HG03039 (cell line): ENCODE results near the gene DMWD.
A peak's percentile ranks its signal among the peaks of the same experiment; 100 is the strongest.

Source experiments
- ATAC-seq: cut with Tn5 transposase; IDR thresholded peaks from one replicate; pipeline ENCODE4 v1.9.1; 2021; ENCODE audit warnings: mild to moderate bottlenecking, moderate library complexity; ENCODE audit not compliant: unreplicated experiment

DMWD gene

GRCh38 chr19:45789035-45789786 lies 3.4 kb downstream of the DMWD start:
- no peak for ATAC-seq

GRCh38 chr19:45786533-45786894 lies 6.1 kb downstream of the DMWD start:
- no peak for ATAC-seq

DNA sequence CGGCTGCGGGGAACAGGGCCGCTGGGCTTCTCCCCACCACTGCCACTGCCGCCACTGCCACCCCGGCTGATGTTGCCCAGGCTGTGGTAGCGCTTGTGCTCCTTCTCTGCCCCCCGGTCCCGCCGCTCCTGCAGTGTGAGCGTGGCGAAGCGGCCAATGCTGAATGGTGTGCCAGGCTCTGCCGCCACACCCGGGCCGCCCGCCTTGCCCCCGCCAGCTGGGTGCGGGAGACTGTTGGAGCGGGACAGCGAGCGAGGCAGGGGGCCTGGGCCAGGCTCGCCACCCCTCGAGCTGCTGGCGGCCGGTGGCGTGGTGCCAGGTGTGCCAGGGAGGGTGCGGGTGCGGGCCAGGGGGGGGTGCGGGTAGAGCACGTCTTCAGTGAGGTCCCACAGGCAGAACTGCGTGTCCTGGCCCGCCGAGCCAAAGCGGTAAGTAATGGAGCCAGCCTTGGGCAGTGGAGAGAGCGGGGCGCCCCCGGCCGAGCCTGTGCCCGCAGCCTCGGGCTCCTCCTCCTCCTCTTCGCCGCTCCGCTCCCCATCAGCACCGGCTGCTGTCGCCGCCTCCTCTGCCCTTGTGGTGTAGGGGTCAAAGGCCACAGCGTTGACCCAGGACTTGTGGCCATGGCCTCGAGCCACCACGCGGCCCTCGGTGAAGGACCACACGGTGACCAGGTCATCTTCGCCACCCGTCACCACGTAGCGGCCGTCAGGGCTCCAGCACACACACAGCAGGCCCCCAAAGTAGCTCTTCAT lies 6.7 kb downstream of the DMWD start:
- no peak for ATAC-seq

GRCh38 chr19:45785097-45785496 lies 7.5 kb downstream of the DMWD start:
- ATAC-seq, result no peak

- no peak for ATAC-seq
These were observed 8.5 kb downstream of the DMWD start for GRCh38 chr19:45784096-45784495.

- no peak for ATAC-seq
These were observed 9.5 kb downstream of the DMWD start for GRCh38 chr19:45782820-45783785.

- ATAC-seq, result no peak
These were observed 10.4 kb downstream of the DMWD start, which contains the start of gene DMPK for GRCh38 chr19:45782162-45782691. Gene DMPK (minus strand): TSS chr19:45782490. CDS start chr19:45782352, 138 bp downstream.

DNA sequence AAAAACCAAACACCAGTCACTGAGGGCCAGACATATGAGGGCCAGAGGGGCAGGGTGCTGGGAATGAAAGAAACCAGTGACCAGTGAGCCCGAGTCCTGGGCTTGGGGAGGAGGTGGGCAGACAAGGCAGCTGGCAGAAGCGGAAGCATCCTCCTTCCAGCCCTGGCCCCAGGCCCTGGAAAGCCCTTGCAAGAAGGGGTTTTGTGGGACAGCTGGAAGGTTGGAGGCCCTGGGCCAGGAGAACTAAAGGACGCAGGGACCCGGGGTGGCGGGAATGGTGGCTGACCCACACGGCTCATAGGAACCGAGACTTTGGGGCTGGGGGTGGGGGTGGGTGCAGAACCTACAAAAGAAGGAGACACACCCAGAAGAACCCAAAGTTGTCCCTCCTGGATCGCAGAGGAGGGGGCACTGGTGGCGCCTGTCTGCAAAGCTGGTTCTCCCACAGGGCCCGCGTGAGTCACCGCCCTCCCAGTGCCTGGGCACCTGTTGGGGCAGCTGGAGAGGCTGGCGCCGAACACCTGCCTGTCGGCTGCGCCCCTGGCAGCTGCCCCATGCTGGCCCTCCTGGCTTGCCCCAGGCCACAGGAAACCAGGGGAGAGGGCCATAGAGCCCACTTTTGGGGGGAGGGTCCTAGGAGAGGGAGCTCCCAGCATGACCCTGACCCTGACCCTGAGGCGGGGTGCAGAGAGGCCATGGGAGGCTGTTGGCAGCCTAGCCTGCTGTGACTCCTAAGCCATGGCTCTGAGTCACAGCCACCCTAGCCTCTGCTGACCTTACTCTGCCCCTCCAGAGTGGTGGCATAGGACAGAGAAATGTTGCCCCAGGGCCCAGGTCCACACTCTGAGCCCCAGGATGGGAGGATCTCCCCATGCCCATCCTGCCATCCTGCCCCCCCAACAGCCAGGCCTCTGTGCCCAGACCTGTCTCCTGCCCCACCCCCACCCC lies 11.2 kb downstream of the DMWD start:
- no peak for ATAC-seq

DNA sequence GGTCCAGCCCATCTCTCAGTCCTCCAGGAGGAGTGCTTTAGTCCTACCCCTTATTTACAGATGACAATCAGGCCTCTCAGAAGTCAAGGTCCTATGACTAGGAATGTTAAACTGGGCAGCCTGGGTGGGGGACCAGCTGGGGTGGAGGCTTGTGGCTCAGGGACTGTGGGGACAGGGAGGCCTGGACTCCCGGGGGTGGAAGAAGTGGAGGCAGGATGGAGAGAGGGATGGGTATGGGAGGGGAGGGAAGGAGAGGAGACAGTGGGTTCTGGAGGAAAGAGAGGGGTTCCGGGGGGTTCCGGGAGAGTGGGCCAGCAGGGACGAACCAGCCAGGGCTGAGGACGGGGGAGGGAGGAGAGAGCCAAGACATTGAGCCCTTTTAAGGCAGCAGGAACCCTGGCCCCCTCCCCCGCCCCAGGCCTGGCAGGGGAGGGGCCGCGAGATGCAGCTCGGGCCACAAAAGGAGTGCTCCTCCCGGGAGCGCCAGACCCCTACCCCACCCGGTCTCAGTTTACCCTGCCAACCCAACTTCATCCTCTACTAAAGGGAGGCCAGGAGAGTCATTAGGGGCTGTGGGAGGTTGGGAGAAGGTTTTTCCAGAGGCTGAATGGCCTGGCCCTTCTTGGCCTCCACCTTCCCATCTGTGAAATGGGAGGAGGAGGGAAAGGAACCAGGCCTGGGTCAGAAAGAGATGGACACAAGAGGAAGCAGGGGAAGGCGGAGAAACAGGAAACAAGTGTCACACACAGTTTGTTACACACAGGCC lies 12.0 kb downstream of the DMWD start:
- ATAC-seq, result no peak

- ATAC-seq, result no peak
These were observed 12.5 kb downstream of the DMWD start for GRCh38 chr19:45780146-45780447.

DNA sequence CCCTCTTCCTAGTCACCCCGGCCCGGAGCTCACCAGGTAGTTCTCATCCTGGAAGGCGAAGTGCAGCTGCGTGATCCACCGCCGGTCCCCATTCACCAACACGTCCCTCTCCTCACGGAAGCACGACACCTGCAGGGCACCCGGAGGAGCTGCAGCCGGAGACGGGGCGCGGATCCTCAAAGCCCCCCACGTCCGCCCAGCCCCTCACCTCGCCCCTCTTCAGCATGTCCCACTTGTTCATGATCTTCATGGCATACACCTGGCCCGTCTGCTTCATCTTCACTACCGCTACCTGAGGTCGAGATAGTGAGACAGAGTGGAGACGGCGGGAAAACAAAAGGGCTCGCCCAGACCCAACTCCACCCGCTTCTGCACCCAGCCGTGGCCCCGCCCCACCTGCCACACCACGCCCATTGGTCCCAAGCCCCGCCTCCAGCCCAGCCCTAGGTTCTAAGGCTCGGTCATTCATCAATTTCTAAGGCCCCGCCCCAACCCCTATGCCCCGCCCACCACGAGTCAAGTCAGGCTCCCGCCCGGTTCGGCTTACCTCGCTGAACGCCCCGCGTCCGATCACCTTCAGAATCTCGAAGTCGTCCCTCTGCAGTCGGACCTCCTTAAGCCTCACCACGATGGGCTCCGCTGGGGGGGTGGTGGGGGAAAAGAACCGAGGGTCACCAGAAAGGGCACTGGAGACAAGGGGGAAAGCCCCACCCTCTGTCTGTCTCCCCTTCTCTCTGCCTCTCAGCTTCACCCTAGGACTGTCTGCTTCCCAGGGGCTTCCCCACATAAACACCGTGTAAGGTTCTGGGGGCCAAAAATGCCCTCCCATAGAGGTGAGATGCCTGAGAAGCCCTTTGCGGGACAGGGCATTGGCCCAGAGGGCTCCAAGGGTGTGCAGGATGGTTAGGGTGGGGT lies 13.2 kb downstream of the DMWD start:
- peak; percentile 57 for ATAC-seq

GRCh38 chr19:45778010-45778661 lies 14.5 kb downstream of the DMWD start:
- no peak for ATAC-seq

- no peak for ATAC-seq
These were observed 15.2 kb downstream of the DMWD start for GRCh38 chr19:45777395-45777961.

- ATAC-seq, result no peak
These were observed 17.9 kb downstream of the DMWD start for GRCh38 chr19:45774765-45775164.

DNA sequence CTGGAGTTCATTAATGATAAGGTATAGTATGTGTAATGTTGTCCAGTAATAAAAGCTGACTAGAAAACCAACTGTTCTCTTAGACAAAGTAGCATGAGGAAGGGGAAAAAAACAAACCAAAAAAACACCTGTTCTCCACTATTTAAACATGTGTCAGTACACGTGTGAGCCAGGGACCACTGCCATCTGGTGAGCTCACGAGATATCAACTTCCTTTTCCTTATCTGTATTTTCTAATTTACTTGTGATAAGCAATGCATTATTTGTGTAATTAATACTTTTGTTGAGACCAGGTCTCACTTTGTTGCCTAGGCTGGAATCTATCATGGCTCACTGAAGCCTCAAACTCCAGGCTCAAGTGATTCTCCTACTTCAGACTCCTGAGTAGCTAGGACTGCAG lies 19.3 kb downstream of the DMWD start:
- no peak for ATAC-seq

DNA sequence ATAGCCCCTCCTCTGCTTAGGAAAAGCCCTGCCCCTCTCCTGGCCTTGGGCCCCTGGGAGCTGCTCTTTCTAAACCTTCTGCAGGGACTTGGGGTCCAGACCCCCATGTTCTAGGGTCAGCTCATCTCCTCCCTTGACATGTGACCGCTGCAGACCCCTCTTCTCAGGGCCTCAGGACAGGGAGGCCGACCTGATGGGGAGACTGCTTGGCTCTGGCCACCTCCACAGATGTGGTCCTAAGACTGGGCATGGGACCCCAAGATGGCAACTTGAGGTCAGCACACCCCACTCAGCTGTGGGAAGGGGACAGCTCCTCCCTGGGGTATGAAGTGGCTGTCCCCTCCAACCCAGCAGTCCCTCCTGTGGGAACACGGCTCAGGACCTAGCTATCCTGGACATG lies 19.7 kb downstream of the DMWD start:
- ATAC-seq, result no peak

DNA sequence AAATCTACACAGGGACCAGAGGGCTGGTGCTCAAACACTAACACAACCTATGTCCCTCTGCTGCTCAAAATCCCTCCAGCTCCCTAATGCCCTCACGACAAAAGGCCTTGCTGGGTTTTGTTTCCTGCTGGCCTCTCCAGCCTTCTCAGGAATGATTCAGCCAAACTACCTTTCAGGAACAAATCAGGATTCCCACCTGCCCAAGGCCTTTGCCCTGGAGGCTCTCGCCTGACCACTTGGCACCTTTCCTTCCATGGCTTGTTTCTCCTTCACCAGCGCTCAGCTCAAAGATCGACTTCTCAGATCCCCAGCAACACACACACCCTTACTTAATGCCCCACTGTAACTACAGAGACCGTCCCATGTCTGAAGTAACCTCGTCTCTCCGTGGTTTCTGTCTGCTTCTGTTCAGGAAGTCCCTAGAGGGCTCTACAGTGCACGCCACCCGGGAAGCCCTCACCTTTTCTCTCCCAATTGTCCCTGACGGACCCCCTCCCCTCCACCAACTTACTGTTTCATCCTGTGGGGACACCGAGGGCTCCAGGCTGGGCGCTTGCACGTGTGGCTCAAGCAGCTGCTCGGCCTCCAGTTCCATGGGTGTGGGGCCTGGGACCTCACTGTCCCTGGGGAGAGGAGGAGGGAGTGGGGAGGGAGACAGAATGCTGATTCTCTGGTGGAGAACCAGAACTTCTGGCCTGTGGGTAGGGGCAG lies 20.4 kb downstream of the DMWD start:
- no peak for ATAC-seq
